ENCODE measurements around the gene COMTD1. TPM values are rescaled to one million over a fixed set of nuclear protein-coding genes. Genes with fewer than 3 reads are reported as not detected.
"Not testable (repeated sequence)": the region's sequence is repeated elsewhere in the genome, so short reads cannot be mapped to it uniquely, and the experiment has no call there.

The COMTD1 gene
- total and polyA plus RNA-seq, 7 donors = 7.8 to 147 (median 11.4) TPM

DNA sequence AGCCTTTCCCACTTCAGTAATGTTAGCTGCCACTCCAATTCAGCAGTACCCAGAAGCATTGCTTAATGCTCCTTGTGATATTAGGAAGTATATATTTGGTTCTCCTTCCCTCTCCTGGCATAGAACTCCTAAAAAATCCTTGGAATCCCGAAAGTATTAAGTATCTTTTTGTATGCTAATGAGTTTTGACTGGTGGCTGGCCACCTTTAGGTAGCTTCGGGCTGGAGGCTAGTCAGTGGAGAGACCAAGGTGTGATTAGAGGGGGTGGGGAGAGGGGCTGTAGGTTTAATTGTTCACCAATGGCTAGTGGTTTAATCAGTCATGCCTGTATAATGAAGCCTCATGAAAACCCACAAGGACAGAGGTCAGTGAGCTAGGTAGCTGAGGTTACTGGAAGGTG is 12.2 kb downstream of the COMTD1 start:
- Histone ChIP-seq H3K27me3 (no peaks in the 10 kb centered on the region), H3K36me3 (peaks cover 17 to 64% (median 50%) of the 10 kb centered on the region in 4 donors), H3K4me1 (peaks cover 0 to 57% (median 56%) of the 10 kb centered on the region in 4 donors), H3K27ac (peak overlapping the region; percentile 77 to 88 (median 82)), H3K9me3 (no peaks in the 10 kb centered on the region), H3K4me3 (no peak overlapping the region)
- DNase-seq = peak; percentile 4
- WGBS, 2 donors = 78 to 79% methylated on average over 2 of the region's 2 CpGs
- TF ChIP-seq, protein P1, sequence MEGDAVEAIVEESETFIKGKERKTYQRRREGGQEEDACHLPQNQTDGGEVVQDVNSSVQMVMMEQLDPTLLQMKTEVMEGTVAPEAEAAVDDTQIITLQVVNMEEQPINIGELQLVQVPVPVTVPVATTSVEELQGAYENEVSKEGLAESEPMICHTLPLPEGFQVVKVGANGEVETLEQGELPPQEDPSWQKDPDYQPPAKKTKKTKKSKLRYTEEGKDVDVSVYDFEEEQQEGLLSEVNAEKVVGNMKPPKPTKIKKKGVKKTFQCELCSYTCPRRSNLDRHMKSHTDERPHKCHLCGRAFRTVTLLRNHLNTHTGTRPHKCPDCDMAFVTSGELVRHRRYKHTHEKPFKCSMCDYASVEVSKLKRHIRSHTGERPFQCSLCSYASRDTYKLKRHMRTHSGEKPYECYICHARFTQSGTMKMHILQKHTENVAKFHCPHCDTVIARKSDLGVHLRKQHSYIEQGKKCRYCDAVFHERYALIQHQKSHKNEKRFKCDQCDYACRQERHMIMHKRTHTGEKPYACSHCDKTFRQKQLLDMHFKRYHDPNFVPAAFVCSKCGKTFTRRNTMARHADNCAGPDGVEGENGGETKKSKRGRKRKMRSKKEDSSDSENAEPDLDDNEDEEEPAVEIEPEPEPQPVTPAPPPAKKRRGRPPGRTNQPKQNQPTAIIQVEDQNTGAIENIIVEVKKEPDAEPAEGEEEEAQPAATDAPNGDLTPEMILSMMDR (IDR thresholded peaks at IDR 0.05) = no peak
- TF ChIP-seq EP300 (IDR thresholded peaks at IDR 0.05) (no peak), POLR2A (IDR thresholded peaks at IDR 0.05) (no peak), POLR2AphosphoS5 (IDR thresholded peaks at IDR 0.05) (no peak)
- intact Hi-C loops (cut with DNase I) = no loop called here

DNA sequence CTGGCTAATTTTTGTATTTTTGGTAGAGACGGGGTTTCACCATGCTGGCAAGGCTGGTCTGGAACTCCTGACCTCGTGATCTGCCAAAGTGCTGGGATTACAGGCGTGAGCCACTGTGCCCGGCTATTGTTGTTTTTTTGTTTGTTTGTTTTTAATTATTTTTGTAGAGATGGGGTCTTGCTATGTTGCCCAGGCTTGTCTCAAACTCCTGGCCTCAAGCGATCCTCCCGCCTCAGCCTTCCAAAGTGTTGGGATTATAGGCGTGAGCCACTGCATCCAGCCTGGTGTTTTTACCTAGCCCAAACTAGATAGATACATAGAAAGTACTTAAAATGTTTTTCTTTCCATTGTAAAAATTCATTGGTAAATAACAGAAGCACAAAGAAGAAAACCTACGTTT is 14.3 kb downstream of the COMTD1 start:
- Histone ChIP-seq H3K36me3 (peaks cover 23 to 79% (median 65%) of the 10 kb centered on the region in 4 donors), H3K4me1 (peaks cover 0 to 47% (median 38%) of the 10 kb centered on the region in 4 donors), H3K27ac (peak overlapping the region in 1 of 4 donors; percentile 27)
- 89 to 94% methylated on average over 8 of the region's 8 CpGs for WGBS, 2 donors
- peak; percentile 12 for DNase-seq
- intact Hi-C loops (cut with DNase I); H3K4me3 ChIP-seq; H3K9me3 ChIP-seq; H3K27me3 ChIP-seq: not testable (repeated sequence)

DNA sequence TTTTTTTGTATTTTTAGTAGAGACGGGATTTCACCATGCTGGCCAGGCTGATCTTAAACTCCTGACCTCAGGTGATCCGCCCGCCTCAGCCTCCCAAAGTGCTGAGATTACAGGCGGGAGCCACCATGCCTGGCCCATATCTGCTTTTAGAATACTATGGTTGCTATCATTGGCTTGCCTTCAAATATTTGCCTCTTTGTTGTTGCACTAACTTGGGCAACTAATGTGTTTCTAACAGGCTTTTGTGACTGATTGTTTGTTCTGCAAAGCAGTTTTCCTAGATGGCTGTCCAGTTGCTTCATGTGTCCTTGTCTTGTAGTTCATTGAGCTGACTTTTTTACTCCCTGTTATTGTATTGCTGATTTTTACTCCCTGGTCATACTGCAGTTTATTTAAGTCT is 15.5 kb downstream of the COMTD1 start:
- Histone ChIP-seq H3K9me3 (no peaks in the 10 kb centered on the region), H3K4me3 (no peak overlapping the region), H3K27me3 (no peaks in the 10 kb centered on the region), H3K36me3 (peaks cover 32 to 91% (median 71%) of the 10 kb centered on the region in 4 donors), H3K4me1 (peaks cover 0 to 47% (median 37%) of the 10 kb centered on the region in 4 donors), H3K27ac (no peak overlapping the region)
- DNase-seq = peak; percentile 12
- intact Hi-C loops (cut with DNase I) = no loop called here
- whole genome bisulfite sequencing, 2 donors = 90 to 95% methylated on average over 4 of the region's 4 CpGs
- no peak for TF ChIP-seq EP300 (IDR thresholded peaks at IDR 0.05)
- TF ChIP-seq POLR2AphosphoS5 (IDR thresholded peaks at IDR 0.05) = no peak
- no peak for TF ChIP-seq POLR2A (IDR thresholded peaks at IDR 0.05)
- TF ChIP-seq, protein P1 (IDR thresholded peaks at IDR 0.05) = no peak

DNA sequence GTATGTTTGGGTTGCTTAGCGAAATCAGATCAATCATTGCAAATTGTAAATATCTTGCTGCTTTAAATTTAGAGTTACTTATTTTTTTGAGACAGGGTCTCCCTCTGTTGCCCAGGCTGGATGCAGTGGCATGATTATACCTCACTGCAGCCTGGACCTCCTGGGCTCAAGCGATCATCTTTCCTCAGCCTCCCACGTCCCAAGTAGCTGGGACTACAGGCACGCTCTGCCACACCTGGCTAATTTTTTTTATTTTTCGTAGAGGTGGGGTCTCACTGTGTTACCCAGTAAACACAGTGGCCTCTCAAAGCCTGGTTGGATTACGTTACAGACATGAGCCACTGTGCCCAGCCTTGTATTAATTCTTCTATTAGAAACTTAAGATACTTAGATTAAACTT is 23.4 kb downstream of the COMTD1 start:
- Histone ChIP-seq H3K4me3 (peak overlapping the region in 3 of 4 donors; percentile 70 to 96 (median 71)), H3K27ac (peak overlapping the region; percentile 99 to 100 (median 100)), H3K9me3 (no peaks in the 10 kb centered on the region), H3K36me3 (peaks cover 23 to 55% (median 42%) of the 10 kb centered on the region in 4 donors), H3K27me3 (no peaks in the 10 kb centered on the region), H3K4me1 (peaks cover 0 to 81% (median 65%) of the 10 kb centered on the region in 4 donors)
- intact Hi-C loops (cut with DNase I) = loop anchor here (5.0 kb wide), 1 partner anchor 100 kb away; the partner anchor contains the start of gene SAMD8
- peak; percentile 27 for DNase-seq
- TF ChIP-seq, protein P1 (IDR thresholded peaks at IDR 0.05) = no peak
- WGBS, 2 donors = 84 to 90% methylated on average over 6 of the region's 6 CpGs

DNA sequence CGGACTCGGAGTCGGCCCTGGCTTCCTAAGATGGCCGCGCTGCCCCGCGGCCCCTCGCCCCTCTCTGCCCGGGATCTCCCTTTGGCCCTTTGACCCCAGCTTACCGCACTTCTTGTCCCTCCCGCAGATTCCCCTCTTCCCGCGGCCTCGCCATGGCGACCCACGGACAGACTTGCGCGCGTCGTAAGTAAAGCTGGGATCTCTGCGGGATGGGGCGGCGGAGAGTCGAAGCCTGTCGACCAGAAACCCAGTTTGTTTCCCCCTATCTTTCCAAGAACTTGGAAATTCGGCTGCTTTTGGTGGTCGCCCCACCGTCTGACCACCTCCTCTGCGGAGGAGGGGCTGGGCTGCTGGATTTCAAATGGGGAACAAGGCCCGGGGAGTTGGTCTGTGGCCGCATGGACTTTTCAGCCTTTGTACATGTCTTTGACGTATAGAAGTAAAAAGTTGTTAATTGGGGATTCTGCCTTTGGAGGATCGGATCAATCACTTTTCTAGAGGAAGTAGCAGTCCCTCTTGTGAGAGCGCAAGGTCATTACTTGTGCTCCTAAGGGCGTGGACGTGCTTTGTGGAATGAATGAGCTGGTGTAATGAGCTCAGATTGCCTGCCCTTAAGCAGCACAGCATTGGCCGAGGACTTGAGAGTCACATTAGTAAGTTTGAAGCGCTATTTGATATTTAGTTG is 24.6 kb downstream of the COMTD1 start:
- peak; percentile 58 for DNase-seq
- Histone ChIP-seq H3K4me1 (peaks cover 0 to 71% (median 58%) of the 10 kb centered on the region in 4 donors), H3K27me3 (no peaks in the 10 kb centered on the region), H3K27ac (peak overlapping the region; percentile 99 to 100 (median 100)), H3K9me3 (no peaks in the 10 kb centered on the region), H3K4me3 (peak overlapping the region; percentile 70 to 96 (median 76)), H3K36me3 (peaks cover 14 to 43% (median 32%) of the 10 kb centered on the region in 4 donors)
- 0 to 1% methylated on average over 38 of the region's 38 CpGs for WGBS, 2 donors
- intact Hi-C loops (cut with DNase I) = loop anchor here (2.0 to 5.0 kb wide), 2 partner anchors 20 to 99 kb away; partner anchors contain the start of gene SAMD8
- TF ChIP-seq POLR2AphosphoS5 (IDR thresholded peaks at IDR 0.05) = peak in 1 of 4 donors; percentile 12
- no peak for TF ChIP-seq EP300 (IDR thresholded peaks at IDR 0.05)

All from sigmoid colon (tissue), 7 donors.